Measurements from ENCODE around the gene CSMD2.
"Not testable (repeated sequence)": the region's sequence is repeated elsewhere in the genome, so short reads cannot be mapped to it uniquely, and the experiment has no call there.

CSMD2 gene

DNA sequence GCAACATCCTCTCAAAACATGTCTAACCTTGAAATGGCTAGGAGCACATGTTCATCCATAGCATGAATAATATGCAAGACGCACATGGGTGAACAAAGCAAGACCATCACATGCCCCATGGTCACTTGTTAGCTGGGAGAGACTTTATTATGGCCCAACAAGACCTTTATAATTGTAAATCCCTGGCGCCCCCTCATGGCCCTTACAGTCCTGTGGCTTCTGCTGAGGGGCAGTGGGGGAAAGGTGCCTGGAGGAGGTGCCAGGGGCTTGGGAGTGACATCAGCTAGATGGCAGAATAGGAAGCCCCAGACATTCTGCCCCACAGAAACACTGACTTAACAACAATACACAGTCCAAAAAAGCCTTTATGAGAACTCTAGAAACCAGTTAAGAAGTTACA, 51.7 kb downstream of the CSMD2 start:
- TF ChIP-seq, protein P1, sequence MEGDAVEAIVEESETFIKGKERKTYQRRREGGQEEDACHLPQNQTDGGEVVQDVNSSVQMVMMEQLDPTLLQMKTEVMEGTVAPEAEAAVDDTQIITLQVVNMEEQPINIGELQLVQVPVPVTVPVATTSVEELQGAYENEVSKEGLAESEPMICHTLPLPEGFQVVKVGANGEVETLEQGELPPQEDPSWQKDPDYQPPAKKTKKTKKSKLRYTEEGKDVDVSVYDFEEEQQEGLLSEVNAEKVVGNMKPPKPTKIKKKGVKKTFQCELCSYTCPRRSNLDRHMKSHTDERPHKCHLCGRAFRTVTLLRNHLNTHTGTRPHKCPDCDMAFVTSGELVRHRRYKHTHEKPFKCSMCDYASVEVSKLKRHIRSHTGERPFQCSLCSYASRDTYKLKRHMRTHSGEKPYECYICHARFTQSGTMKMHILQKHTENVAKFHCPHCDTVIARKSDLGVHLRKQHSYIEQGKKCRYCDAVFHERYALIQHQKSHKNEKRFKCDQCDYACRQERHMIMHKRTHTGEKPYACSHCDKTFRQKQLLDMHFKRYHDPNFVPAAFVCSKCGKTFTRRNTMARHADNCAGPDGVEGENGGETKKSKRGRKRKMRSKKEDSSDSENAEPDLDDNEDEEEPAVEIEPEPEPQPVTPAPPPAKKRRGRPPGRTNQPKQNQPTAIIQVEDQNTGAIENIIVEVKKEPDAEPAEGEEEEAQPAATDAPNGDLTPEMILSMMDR (IDR thresholded peaks at IDR 0.05; ENCODE audit: low read depth, low read length, missing control alignments), result peak; percentile 13
- H3K4me3 ChIP-seq (ENCODE audit: low read depth, low read length), result no peak overlapping the region
- no peak for DNase-seq (ENCODE audit: low read depth)

DNA sequence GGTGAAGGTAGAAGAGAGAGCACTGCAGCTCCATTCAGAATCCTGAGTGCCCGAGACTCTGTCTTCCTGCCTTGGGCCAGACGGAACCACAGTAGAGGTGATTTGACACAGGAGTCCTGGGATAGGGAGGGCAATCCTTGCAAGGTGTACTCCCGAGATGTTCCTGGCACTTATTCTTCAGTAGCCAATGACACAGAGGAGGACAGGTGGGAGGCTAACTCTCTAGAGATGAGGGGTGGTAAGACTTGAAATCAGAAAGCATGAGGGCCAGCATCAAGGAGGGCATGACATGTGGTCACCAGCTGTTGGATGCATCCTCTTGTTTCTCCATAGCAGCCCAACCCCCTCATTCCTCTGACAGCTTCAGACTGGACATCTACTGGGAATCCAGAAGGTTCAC, 56.3 kb downstream of the CSMD2 start:
- H3K4me3 ChIP-seq (ENCODE audit: low read depth, low read length), result no peak overlapping the region
- TF ChIP-seq, protein P1 (IDR thresholded peaks at IDR 0.05; ENCODE audit: low read depth, low read length, missing control alignments), result no peak
- no peak for DNase-seq (ENCODE audit: low read depth)

DNA sequence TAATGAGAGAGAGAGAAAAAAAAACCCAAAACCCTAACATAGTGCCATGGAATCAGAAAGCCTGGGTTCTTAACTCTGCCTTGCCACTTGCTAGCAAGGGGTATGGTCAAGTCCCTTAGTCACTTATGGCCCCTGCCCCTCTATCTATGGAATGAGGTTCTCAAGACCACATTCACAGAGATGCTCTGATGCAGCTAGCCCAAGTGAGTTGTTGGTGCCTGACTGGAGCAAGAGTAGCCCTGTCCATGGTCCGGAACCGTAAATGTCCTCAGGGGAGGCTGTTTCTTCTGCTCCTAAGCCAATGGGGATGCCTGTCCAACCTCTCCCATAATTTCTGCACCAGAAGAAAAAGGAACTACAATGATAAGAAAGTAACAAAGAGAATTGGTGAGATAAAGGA, 56.8 kb downstream of the CSMD2 start:
- TF ChIP-seq, protein P1 (IDR thresholded peaks at IDR 0.05; ENCODE audit: low read depth, low read length, missing control alignments), result no peak
- H3K4me3 ChIP-seq (ENCODE audit: low read depth, low read length), result no peak overlapping the region
- no peak for DNase-seq (ENCODE audit: low read depth)

DNA sequence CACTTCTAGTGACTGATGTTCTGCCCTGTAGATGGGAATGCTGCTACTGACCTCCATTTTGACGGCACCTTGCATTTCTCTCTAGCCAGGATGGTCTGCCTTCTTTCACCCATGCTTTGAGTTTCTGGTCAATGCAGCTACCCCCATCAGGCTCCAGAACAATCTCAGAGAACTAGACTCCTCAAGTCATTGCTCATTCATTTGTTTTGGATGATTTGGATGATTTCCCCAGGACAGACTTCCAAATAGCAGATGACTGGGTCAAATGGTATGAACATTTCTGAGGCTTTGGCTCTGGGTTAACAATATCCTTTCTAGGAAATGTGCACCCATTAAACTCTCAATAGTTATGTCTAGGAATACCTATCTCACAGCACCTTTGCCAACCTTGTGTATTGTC, 63.9 kb downstream of the CSMD2 start:
- no peak overlapping the region for H3K4me3 ChIP-seq (ENCODE audit: low read depth, low read length)
- DNase-seq (ENCODE audit: low read depth), result no peak
- TF ChIP-seq, protein P1 (IDR thresholded peaks at IDR 0.05; ENCODE audit: low read depth, low read length, missing control alignments), result no peak

DNA sequence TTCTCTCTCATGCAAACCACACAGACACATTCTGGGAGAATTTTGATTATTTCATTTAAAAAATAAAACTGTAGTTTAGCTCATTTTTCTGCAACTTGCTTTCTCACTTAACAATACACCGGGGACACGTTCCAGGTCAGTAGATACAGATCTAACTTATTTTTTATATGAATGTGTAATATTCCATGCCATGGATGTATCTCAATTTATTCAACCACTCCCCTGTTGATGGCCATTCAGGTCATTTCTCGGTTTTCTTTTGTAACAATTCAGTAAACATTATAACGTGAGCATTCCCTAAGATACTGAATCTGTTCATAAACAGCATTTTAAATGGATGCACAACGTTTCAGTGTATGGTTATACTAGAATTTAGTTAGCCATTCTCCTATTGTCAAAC, 64.7 kb downstream of the CSMD2 start:
- TF ChIP-seq, protein P1 (IDR thresholded peaks at IDR 0.05; ENCODE audit: low read depth, low read length, missing control alignments), result no peak
- no peak overlapping the region for H3K4me3 ChIP-seq (ENCODE audit: low read depth, low read length)
- no peak for DNase-seq (ENCODE audit: low read depth)

DNA sequence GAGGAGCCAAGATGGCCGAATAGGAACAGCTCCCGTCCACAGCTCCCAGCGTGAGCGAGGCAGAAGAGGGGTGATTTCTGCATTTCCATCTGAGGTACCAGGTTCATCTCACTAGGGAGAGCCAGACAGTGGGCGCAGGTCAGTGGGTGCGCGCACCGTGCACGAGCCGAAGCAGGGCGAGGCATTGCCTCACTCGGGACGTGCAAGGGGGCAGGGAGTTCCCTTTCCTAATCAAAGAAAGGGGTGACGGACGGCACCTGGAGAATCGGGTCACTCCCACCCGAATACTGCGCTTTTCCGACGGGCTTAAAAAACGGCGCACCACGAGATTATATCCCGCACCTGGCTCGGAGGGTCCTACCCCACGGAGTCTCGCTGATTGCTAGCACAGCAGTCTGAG, 72.6 kb downstream of the CSMD2 start:
- not testable (repeated sequence) for H3K4me3 ChIP-seq (ENCODE audit: low read depth, low read length); DNase-seq (ENCODE audit: low read depth)

DNA sequence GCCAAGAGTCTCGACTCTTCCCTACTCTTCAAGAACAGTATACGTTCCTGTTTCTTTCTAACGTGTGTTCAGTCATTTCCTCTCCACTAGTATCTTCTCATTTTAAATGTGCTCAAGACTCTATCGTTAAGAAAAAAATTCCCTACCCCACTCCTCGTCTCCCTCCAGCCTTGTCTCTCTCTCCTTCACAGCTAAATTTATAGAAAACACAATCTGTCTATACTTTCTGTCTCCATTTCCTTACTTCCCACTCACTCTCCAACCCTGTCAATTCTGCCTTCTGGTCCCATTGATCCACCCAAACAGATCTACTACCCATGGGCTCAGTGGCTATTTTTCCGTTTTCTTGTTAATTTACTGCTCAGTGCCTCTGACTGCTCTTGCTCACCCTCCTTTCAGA, 75.3 kb downstream of the CSMD2 start:
- no peak for DNase-seq (ENCODE audit: low read depth)
- TF ChIP-seq, protein P1 (IDR thresholded peaks at IDR 0.05; ENCODE audit: low read depth, low read length, missing control alignments), result no peak
- no peak overlapping the region for H3K4me3 ChIP-seq (ENCODE audit: low read depth, low read length)

DNA sequence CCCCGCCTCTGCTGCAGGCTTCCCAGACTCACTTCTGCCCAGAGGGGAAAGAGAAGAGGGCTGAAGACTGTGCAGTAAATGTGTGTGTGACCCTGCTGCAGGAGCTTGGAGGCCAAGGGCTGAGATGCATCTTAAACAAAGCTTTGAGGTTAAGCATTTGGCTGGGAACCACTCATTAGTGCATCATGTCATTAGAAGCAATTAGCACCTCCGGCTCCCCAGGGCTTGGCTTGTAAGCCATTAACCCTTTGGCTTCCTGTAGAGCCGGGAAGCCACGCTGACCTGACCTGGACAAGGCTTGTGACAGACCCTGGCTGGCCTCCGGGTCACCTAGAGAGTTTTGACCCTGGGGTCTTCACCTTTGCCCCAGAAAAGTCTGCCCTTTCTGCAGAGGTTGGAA, 77.0 kb downstream of the CSMD2 start:
- H3K4me3 ChIP-seq (ENCODE audit: low read depth, low read length), result no peak overlapping the region
- no peak for DNase-seq (ENCODE audit: low read depth)
- TF ChIP-seq, protein P1 (IDR thresholded peaks at IDR 0.05; ENCODE audit: low read depth, low read length, missing control alignments), result no peak
